ENCODE measurements around the gene MASP1. TPM values are rescaled to one million over a fixed set of nuclear protein-coding genes. Genes with fewer than 3 reads are reported as not detected.

MASP1 gene
- total RNA-seq, 4 donors from 2014 or later, result 2.3 to 26.1 (median 5.2) TPM; not detected in 1

- TF ChIP-seq POLR2A (IDR thresholded peaks at IDR 0.05) (no peak), POLR2AphosphoS5 (IDR thresholded peaks at IDR 0.05) (peak; percentile 50), CTCF (IDR thresholded peaks at IDR 0.05) (no peak), EP300 (IDR thresholded peaks at IDR 0.05) (no peak)
- no peaks in the 10 kb centered on the region for H3K36me3 ChIP-seq
- H3K27ac ChIP-seq, result peak overlapping the region in 3 of 4 donors; percentile 45 to 65 (median 53)
- no peak for ATAC-seq
- no peaks in the 10 kb centered on the region for H3K9me3 ChIP-seq
- WGBS, 2 donors (ENCODE audit: low coverage in 1 of 2), result 70 to 80% methylated on average over 2 of the region's 2 CpGs
- H3K4me3 ChIP-seq, result no peak overlapping the region
- H3K4me1 ChIP-seq, result peaks cover 0 to 20% (median 0%) of the 10 kb centered on the region in 3 donors
- H3K27me3 ChIP-seq, result no peaks in the 10 kb centered on the region
Measured at GRCh38 chr3:187310954-187311470, 19.5 kb upstream of the MASP1 start.

- Histone ChIP-seq H3K9me3 (no peaks in the 10 kb centered on the region), H3K36me3 (no peaks in the 10 kb centered on the region), H3K4me1 (peaks cover 0 to 20% (median 0%) of the 10 kb centered on the region in 3 donors), H3K27me3 (no peaks in the 10 kb centered on the region), H3K27ac (peak overlapping the region in 1 of 4 donors; percentile 65), H3K4me3 (no peak overlapping the region)
- TF ChIP-seq CTCF (IDR thresholded peaks at IDR 0.05) (no peak), EP300 (IDR thresholded peaks at IDR 0.05) (no peak), POLR2AphosphoS5 (IDR thresholded peaks at IDR 0.05) (no peak), POLR2A (IDR thresholded peaks at IDR 0.05) (no peak)
- no peak for ATAC-seq
Measured at GRCh38 chr3:187310226-187310625, 18.7 kb upstream of the MASP1 start.

- TF ChIP-seq POLR2AphosphoS5 (IDR thresholded peaks at IDR 0.05) (no peak), CTCF (IDR thresholded peaks at IDR 0.05) (no peak), POLR2A (IDR thresholded peaks at IDR 0.05) (no peak), EP300 (IDR thresholded peaks at IDR 0.05) (no peak)
- ATAC-seq, result no peak
- Histone ChIP-seq H3K4me3 (no peak overlapping the region), H3K27me3 (no peaks in the 10 kb centered on the region), H3K27ac (no peak overlapping the region), H3K4me1 (peaks cover 0 to 4% (median 0%) of the 10 kb centered on the region in 3 donors), H3K9me3 (no peaks in the 10 kb centered on the region), H3K36me3 (no peaks in the 10 kb centered on the region)
- 69% methylated on average over 6 of the region's 7 CpGs; no CpG with 5 or more reads in 1 of the 2 donors for whole genome bisulfite sequencing, 2 donors (ENCODE audit: low coverage in 1 of 2)
Measured at GRCh38 chr3:187305881-187306280, 14.3 kb upstream of the MASP1 start.

- no peak overlapping the region for H3K4me3 ChIP-seq
- 81 to 83% methylated on average over 1 to 3 of the region's 4 CpGs for WGBS, 2 donors (ENCODE audit: low coverage in 1 of 2)
- H3K9me3 ChIP-seq, result no peaks in the 10 kb centered on the region
- no peak for ATAC-seq
- no peaks in the 10 kb centered on the region for H3K27me3 ChIP-seq
- no peak overlapping the region for H3K27ac ChIP-seq
- no peaks in the 10 kb centered on the region for H3K36me3 ChIP-seq
- H3K4me1 ChIP-seq, result no peaks in the 10 kb centered on the region
- no peak for TF ChIP-seq POLR2A (IDR thresholded peaks at IDR 0.05)
- TF ChIP-seq CTCF (IDR thresholded peaks at IDR 0.05), result no peak
- no peak for TF ChIP-seq POLR2AphosphoS5 (IDR thresholded peaks at IDR 0.05)
- no peak for TF ChIP-seq EP300 (IDR thresholded peaks at IDR 0.05)
Measured at GRCh38 chr3:187299611-187300010, 8.1 kb upstream of the MASP1 start.

GRCh38 chr3:187296911-187297310 lies 5.4 kb upstream of the MASP1 start:
- H3K9me3 ChIP-seq, result no peaks in the 10 kb centered on the region
- no peaks in the 10 kb centered on the region for H3K36me3 ChIP-seq
- H3K27ac ChIP-seq, result no peak overlapping the region
- H3K4me1 ChIP-seq, result peaks cover 0 to 20% (median 0%) of the 10 kb centered on the region in 3 donors
- H3K27me3 ChIP-seq, result no peaks in the 10 kb centered on the region
- no peak for ATAC-seq
- WGBS, 2 donors (ENCODE audit: low coverage in 1 of 2), result 67 to 96% methylated on average over 2 of the region's 2 CpGs
- H3K4me3 ChIP-seq, result no peak overlapping the region
- TF ChIP-seq EP300 (IDR thresholded peaks at IDR 0.05) (no peak), POLR2AphosphoS5 (IDR thresholded peaks at IDR 0.05) (no peak), POLR2A (IDR thresholded peaks at IDR 0.05) (no peak), CTCF (IDR thresholded peaks at IDR 0.05) (no peak)
